Measurements from ENCODE around the gene DROSHA.
"Not testable (repeated sequence)": the region's sequence is repeated elsewhere in the genome, so short reads cannot be mapped to it uniquely, and the experiment has no call there.

DROSHA gene

GRCh38 chr5:31531888-31532547, at the start of gene DROSHA, which contains the start of gene C5orf22:
Gene DROSHA (minus strand): TSS chr5:31532093. CDS start chr5:31529059, 3,034 bp downstream.
Gene C5orf22 (plus strand): TSS chr5:31532301. CDS start chr5:31532393, 92 bp downstream.
- peak; percentile 49 to 96 (median 90) for DNase-seq

GRCh38 chr5:31579558-31579957, 47.7 kb upstream of the DROSHA start:
- no peak for DNase-seq

- no peak for DNase-seq
Measured at GRCh38 chr5:31577438-31577837, 45.5 kb upstream of the DROSHA start.

- DNase-seq = no peak
Measured at GRCh38 chr5:31574772-31575171, 42.9 kb upstream of the DROSHA start.

GRCh38 chr5:31573494-31574142, 41.7 kb upstream of the DROSHA start:
- DNase-seq = no peak

GRCh38 chr5:31569068-31569467, 37.2 kb upstream of the DROSHA start:
- no peak for DNase-seq

- DNase-seq = no peak
Measured at GRCh38 chr5:31568302-31568835, 36.5 kb upstream of the DROSHA start.

GRCh38 chr5:31566362-31566761, 34.5 kb upstream of the DROSHA start:
- not testable (repeated sequence) for DNase-seq

GRCh38 chr5:31563216-31563615, 31.3 kb upstream of the DROSHA start:
- DNase-seq = no peak

- no peak for DNase-seq
Measured at GRCh38 chr5:31561946-31562345, 30.1 kb upstream of the DROSHA start.

GRCh38 chr5:31559942-31560341, 28.0 kb upstream of the DROSHA start:
- DNase-seq = no peak

GRCh38 chr5:31556461-31556860, 24.6 kb upstream of the DROSHA start:
- no peak for DNase-seq

GRCh38 chr5:31554552-31554951, 22.7 kb upstream of the DROSHA start:
- DNase-seq = no peak

GRCh38 chr5:31553863-31554262, 22.0 kb upstream of the DROSHA start:
- DNase-seq = no peak

- DNase-seq = no peak
Measured at GRCh38 chr5:31551878-31552277, 20.0 kb upstream of the DROSHA start.

- DNase-seq = not testable (repeated sequence)
Measured at GRCh38 chr5:31549114-31549513, 17.2 kb upstream of the DROSHA start.

- DNase-seq = no peak
Measured at GRCh38 chr5:31537851-31538250, 6.0 kb upstream of the DROSHA start.

- DNase-seq = no peak
Measured at GRCh38 chr5:31537349-31537748, 5.5 kb upstream of the DROSHA start.

- no peak for DNase-seq
Measured at GRCh38 chr5:31536873-31537272, 5.0 kb upstream of the DROSHA start.

GRCh38 chr5:31534527-31535046, 2.7 kb upstream of the DROSHA start:
- no peak for DNase-seq

GRCh38 chr5:31531543-31531887, 378 bp downstream of the DROSHA start:
- peak in 15 of 51 donors; percentile 10 to 67 (median 38) for DNase-seq

GRCh38 chr5:31530541-31531265, 1.2 kb downstream of the DROSHA start:
- DNase-seq = no peak
